K562 (cell line): Measurements from ENCODE around the gene HPGDS. TPM values are rescaled to one million over a fixed set of nuclear protein-coding genes. Genes with fewer than 3 reads are reported as not detected.
A peak's percentile ranks its signal among the peaks of the same experiment; 100 is the strongest.

Source experiments
- FOXK1 ChIP-seq: sonication (generic); formaldehyde crosslinking; IDR thresholded peaks from 2 replicates; pipeline ENCODE4 v1.8.0; 2022; ENCODE audit warnings: missing genetic modification reagents, mild to moderate bottlenecking, borderline replicate concordance
- FOXM1 ChIP-seq, 2 experiments: fragments of 450-650 bp in 1 of 2; sonication (generic) in 1 of 2; formaldehyde crosslinking in 1 of 2; IDR thresholded peaks; 2 replicates each; pipeline versions ENCODE4 v1.6.1 to v1.9.0; 2017 to 2022; ENCODE audit warnings: low read depth in 2 of 2, mild to moderate bottlenecking in 2 of 2, missing genetic modification reagents in 1 of 2, moderate library complexity in 1 of 2
- HSF4 ChIP-seq: fragments of 250-450 bp; sonication (Bioruptor Pico); IDR thresholded peaks from 2 replicates; pipeline ENCODE4 v2.1.2; 2022; ENCODE audit warnings: mild to moderate bottlenecking, moderate library complexity, borderline replicate concordance
- NBN ChIP-seq: fragments of 450-650 bp; IDR thresholded peaks from 2 replicates; pipeline ENCODE4 v1.6.1; 2016; ENCODE audit warnings: low read depth, mild to moderate bottlenecking
- NR3C1 ChIP-seq: sonication (generic); formaldehyde crosslinking; IDR thresholded peaks from 2 replicates; pipeline ENCODE4 v1.8.1; 2022; ENCODE audit warnings: missing genetic modification reagents
- RAD21 ChIP-seq, 2 experiments: fragments of 250-450 bp in 1 of 2; fragments of 450-650 bp in 1 of 2; sonication (Bioruptor Pico) in 1 of 2; formaldehyde crosslinking in 1 of 2; IDR thresholded peaks in 1 of 2; conservative IDR thresholded peaks in 1 of 2; 2 replicates each; pipeline versions ENCODE4 v1.4.0 to v1.8.0; 2020 to 2022; ENCODE audit warnings: mild to moderate bottlenecking in 2 of 2, moderate library complexity in 1 of 2
- RB1 ChIP-seq: fragments of 450-650 bp; IDR thresholded peaks from 2 replicates; pipeline ENCODE4 v1.6.1; 2017; ENCODE audit warnings: low read depth, mild to moderate bottlenecking
- SMAD2 ChIP-seq: fragments of 150-350 bp; IDR thresholded peaks from 2 replicates; pipeline ENCODE4 v1.6.1; 2014; ENCODE audit warnings: low read depth, mild to moderate bottlenecking, low read length
- TAL1 ChIP-seq: fragments of 450-650 bp; IDR thresholded peaks from 2 replicates; pipeline ENCODE4 v1.6.1; 2016; ENCODE audit warnings: mild to moderate bottlenecking
- TCF7 ChIP-seq: sonication (generic); IDR thresholded peaks from 2 replicates; pipeline ENCODE4 v1.6.1; 2016; ENCODE audit warnings: antibody characterized with exemption, borderline replicate concordance
- ZKSCAN3 ChIP-seq: fragments of 250-450 bp; sonication (Bioruptor Pico); IDR thresholded peaks from 2 replicates; pipeline ENCODE4 v1.4.0; 2020
- polyA plus RNA-seq, 8 experiments: library from polyadenylated mRNA; depleted of rRNA in 4 of 8; stranded (reverse) in 5 of 8; unstranded in 3 of 8; fragments of >200 nt; fragmentation: Nextera tagmentation in 2 of 8; fragmentation: Illumina TruSeq in 1 of 8; extraction: Ambion mirVana in 2 of 8; extraction: Trizol in 1 of 8; gene quantifications; 2 replicates each; pipeline versions ENCODE4 v1.2.1 to v1.2.3, GENCODE V29; 2011 to 2014; ENCODE audit warnings: inconsistent platforms in 1 of 8, missing spikeins in 1 of 8
- total RNA-seq, 7 experiments: library from RNA; depleted of rRNA in 6 of 7; stranded (reverse); fragments of >200 nt in 6 of 7; fragmentation: Illumina TruSeq in 2 of 7; extraction: Trizol in 2 of 7; gene quantifications; 2 replicates each; pipeline versions ENCODE4 v1.2.1 to v1.2.3, GENCODE V29; 2011 to 2021; ENCODE audit warnings: low replicate concordance in 1 of 7
- TF ChIP-seq, protein P1 (sequence below): fragments of 200-600 bp; sonication (generic); IDR thresholded peaks from one replicate; pipeline ENCODE4 v1.6.1; 2012; ENCODE audit warnings: mild to moderate bottlenecking, low read depth, low read length, inconsistent platforms
- TF ChIP-seq, protein P2 (sequence below): fragments of 450-650 bp; IDR thresholded peaks from 2 replicates; pipeline ENCODE4 v1.6.1; 2016; ENCODE audit warnings: mild to moderate bottlenecking

Gene HPGDS
- total and polyA plus RNA-seq, 9 of the 15 experiments (the other 6 are each of a cell fraction or from before 2014, with no cell fraction given) = 0.07 to 0.36 (median 0.14) TPM; not detected in 4

DNA sequence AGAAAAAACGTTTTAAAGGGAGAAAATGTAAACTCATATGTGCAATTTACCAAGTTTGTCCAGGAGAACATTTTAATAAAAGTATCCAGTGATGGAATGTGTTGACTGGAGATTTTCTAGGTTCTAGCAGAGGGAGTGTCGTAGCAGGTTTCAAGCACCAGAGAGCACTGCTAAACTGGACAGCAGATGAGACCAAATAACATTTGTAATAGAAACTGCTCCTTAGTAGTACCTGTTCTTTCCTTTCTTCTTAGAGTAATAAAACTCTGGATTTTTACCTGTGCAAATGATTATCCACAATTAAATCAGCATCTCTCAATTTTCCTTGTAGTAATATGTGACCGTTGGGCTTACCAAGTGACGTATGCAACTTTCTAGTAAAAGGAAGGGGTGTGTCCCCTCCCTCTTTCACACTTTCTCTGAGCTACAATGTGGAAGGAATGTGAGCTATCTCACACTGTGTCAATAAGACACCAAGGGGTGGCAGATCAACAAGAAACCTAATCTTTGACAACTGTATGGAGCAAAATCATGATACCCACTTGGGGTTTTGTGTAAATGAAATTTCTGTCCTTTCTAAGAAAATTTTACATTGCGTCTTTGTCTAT is 9.5 kb downstream of the HPGDS start (continued):
- TF ChIP-seq, protein P1, sequence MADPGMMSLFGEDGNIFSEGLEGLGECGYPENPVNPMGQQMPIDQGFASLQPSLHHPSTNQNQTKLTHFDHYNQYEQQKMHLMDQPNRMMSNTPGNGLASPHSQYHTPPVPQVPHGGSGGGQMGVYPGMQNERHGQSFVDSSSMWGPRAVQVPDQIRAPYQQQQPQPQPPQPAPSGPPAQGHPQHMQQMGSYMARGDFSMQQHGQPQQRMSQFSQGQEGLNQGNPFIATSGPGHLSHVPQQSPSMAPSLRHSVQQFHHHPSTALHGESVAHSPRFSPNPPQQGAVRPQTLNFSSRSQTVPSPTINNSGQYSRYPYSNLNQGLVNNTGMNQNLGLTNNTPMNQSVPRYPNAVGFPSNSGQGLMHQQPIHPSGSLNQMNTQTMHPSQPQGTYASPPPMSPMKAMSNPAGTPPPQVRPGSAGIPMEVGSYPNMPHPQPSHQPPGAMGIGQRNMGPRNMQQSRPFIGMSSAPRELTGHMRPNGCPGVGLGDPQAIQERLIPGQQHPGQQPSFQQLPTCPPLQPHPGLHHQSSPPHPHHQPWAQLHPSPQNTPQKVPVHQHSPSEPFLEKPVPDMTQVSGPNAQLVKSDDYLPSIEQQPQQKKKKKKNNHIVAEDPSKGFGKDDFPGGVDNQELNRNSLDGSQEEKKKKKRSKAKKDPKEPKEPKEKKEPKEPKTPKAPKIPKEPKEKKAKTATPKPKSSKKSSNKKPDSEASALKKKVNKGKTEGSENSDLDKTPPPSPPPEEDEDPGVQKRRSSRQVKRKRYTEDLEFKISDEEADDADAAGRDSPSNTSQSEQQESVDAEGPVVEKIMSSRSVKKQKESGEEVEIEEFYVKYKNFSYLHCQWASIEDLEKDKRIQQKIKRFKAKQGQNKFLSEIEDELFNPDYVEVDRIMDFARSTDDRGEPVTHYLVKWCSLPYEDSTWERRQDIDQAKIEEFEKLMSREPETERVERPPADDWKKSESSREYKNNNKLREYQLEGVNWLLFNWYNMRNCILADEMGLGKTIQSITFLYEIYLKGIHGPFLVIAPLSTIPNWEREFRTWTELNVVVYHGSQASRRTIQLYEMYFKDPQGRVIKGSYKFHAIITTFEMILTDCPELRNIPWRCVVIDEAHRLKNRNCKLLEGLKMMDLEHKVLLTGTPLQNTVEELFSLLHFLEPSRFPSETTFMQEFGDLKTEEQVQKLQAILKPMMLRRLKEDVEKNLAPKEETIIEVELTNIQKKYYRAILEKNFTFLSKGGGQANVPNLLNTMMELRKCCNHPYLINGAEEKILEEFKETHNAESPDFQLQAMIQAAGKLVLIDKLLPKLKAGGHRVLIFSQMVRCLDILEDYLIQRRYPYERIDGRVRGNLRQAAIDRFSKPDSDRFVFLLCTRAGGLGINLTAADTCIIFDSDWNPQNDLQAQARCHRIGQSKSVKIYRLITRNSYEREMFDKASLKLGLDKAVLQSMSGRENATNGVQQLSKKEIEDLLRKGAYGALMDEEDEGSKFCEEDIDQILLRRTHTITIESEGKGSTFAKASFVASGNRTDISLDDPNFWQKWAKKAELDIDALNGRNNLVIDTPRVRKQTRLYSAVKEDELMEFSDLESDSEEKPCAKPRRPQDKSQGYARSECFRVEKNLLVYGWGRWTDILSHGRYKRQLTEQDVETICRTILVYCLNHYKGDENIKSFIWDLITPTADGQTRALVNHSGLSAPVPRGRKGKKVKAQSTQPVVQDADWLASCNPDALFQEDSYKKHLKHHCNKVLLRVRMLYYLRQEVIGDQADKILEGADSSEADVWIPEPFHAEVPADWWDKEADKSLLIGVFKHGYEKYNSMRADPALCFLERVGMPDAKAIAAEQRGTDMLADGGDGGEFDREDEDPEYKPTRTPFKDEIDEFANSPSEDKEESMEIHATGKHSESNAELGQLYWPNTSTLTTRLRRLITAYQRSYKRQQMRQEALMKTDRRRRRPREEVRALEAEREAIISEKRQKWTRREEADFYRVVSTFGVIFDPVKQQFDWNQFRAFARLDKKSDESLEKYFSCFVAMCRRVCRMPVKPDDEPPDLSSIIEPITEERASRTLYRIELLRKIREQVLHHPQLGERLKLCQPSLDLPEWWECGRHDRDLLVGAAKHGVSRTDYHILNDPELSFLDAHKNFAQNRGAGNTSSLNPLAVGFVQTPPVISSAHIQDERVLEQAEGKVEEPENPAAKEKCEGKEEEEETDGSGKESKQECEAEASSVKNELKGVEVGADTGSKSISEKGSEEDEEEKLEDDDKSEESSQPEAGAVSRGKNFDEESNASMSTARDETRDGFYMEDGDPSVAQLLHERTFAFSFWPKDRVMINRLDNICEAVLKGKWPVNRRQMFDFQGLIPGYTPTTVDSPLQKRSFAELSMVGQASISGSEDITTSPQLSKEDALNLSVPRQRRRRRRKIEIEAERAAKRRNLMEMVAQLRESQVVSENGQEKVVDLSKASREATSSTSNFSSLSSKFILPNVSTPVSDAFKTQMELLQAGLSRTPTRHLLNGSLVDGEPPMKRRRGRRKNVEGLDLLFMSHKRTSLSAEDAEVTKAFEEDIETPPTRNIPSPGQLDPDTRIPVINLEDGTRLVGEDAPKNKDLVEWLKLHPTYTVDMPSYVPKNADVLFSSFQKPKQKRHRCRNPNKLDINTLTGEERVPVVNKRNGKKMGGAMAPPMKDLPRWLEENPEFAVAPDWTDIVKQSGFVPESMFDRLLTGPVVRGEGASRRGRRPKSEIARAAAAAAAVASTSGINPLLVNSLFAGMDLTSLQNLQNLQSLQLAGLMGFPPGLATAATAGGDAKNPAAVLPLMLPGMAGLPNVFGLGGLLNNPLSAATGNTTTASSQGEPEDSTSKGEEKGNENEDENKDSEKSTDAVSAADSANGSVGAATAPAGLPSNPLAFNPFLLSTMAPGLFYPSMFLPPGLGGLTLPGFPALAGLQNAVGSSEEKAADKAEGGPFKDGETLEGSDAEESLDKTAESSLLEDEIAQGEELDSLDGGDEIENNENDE = no peak
- TF ChIP-seq NBN = no peak
- TF ChIP-seq FOXK1 (CRISPR knock-in tag) = no peak
- TF ChIP-seq, protein P2, sequence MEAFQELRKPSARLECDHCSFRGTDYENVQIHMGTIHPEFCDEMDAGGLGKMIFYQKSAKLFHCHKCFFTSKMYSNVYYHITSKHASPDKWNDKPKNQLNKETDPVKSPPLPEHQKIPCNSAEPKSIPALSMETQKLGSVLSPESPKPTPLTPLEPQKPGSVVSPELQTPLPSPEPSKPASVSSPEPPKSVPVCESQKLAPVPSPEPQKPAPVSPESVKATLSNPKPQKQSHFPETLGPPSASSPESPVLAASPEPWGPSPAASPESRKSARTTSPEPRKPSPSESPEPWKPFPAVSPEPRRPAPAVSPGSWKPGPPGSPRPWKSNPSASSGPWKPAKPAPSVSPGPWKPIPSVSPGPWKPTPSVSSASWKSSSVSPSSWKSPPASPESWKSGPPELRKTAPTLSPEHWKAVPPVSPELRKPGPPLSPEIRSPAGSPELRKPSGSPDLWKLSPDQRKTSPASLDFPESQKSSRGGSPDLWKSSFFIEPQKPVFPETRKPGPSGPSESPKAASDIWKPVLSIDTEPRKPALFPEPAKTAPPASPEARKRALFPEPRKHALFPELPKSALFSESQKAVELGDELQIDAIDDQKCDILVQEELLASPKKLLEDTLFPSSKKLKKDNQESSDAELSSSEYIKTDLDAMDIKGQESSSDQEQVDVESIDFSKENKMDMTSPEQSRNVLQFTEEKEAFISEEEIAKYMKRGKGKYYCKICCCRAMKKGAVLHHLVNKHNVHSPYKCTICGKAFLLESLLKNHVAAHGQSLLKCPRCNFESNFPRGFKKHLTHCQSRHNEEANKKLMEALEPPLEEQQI = no peak
- peak; percentile 70 to 80 for TF ChIP-seq RAD21 (CRISPR knock-in tag; conservative IDR thresholded peaks at IDR 0.05 in 1 of 2, IDR thresholded peaks at IDR 0.05 in 1 of 2)
- TF ChIP-seq SMAD2 = no peak
- no peak for TF ChIP-seq TCF7
- no peak for TF ChIP-seq FOXM1 (IDR thresholded peaks at IDR 0.05; ENCODE audit: low read depth)
- TF ChIP-seq FOXM1 (CRISPR knock-in tag; IDR thresholded peaks at IDR 0.05; ENCODE audit: low read depth) = no peak
- TF ChIP-seq TAL1 = no peak
- no peak for TF ChIP-seq HSF4 (CRISPR knock-in tag)
- no peak for TF ChIP-seq RB1
- no peak for TF ChIP-seq NR3C1 (CRISPR knock-in tag)
- no peak for TF ChIP-seq ZKSCAN3 (CRISPR knock-in tag)
